PC-3 (cell line): ENCODE measurements around the gene HCFC1R1. TPM values are rescaled to one million over a fixed set of nuclear protein-coding genes. Genes with fewer than 3 reads are reported as not detected.

Source experiments
- ATAC-seq: fragments of 200-7000 bp; cut with Tn5 transposase; 2 replicates; pipeline ENCODE4 v1.9.1; 2020; ENCODE audit warnings: mild to moderate bottlenecking, moderate library complexity
- BruUV-seq: library from RNA; stranded (reverse); fragments of 400-500 nt; replicated peaks from 2 replicates; lab custom pipeline; 2021; lab: Mats Ljungman, UMichigan
- CTCF ChIA-PET: fragments of 300-600 bp; sonication (Branson Sonifier 250); formaldehyde crosslinking; loops from one replicate; lab custom pipeline; 2022; ENCODE audit warnings: antibody characterized with exemption; lab: Charles Lee
- POLR2A ChIA-PET: fragments of 300-600 bp; sonication (Branson Sonifier 250); formaldehyde crosslinking; loops from one replicate; lab custom pipeline; 2022; ENCODE audit warnings: antibody characterized with exemption; ENCODE audit not compliant: unreplicated experiment; lab: Charles Lee
- DNase-seq: peaks from one replicate; pipeline ENCODE4 v3.0.0-alpha.2; 2015
- H2AFZ ChIP-seq: fragments of 300-600 bp; sonication (generic); 2 replicates; pipeline ENCODE4 v1.6.0; 2016; ENCODE audit warnings: antibody characterized with exemption, low read length
- H3F3A ChIP-seq: fragments of 300-600 bp; sonication (generic); one replicate; pipeline ENCODE4 v1.6.0; 2017; ENCODE audit warnings: antibody characterized with exemption, low read length, control low read depth, mild to moderate bottlenecking; ENCODE audit not compliant: unreplicated experiment
- H3K27ac ChIP-seq: fragments of 300-600 bp; sonication (generic); 2 replicates; pipeline ENCODE4 v1.5.1; 2016; ENCODE audit warnings: mild to moderate bottlenecking, low read length
- H3K27me3 ChIP-seq: fragments of 300-600 bp; sonication (generic); 2 replicates; pipeline ENCODE4 v1.6.1; 2016; ENCODE audit warnings: low read length, mixed read lengths
- H3K36me3 ChIP-seq: fragments of 300-600 bp; sonication (generic); 2 replicates; pipeline ENCODE4 v1.6.1; 2016; ENCODE audit warnings: low read depth, mixed run types, low read length, mixed read lengths
- H3K4me1 ChIP-seq: fragments of 300-600 bp; sonication (generic); 2 replicates; pipeline ENCODE4 v1.5.1; 2016; ENCODE audit warnings: low read length; ENCODE audit not compliant: insufficient read depth
- H3K4me2 ChIP-seq: fragments of 300-600 bp; sonication (generic); 2 replicates; pipeline ENCODE4 v1.6.0; 2016; ENCODE audit warnings: low read length
- H3K4me3 ChIP-seq: fragments of 300-600 bp; sonication (generic); 2 replicates; pipeline ENCODE4 v1.5.1; 2016; ENCODE audit warnings: mild to moderate bottlenecking, low read length, mixed read lengths
- H3K79me2 ChIP-seq: fragments of 300-600 bp; sonication (generic); 2 replicates; pipeline ENCODE4 v1.6.1; 2017; ENCODE audit warnings: low read length, mixed read lengths
- H3K9ac ChIP-seq: fragments of 300-600 bp; sonication (generic); 2 replicates; pipeline ENCODE4 v1.6.0; 2016; ENCODE audit warnings: mild to moderate bottlenecking, low read length
- H3K9me2 ChIP-seq: fragments of 300-600 bp; sonication (generic); replicated peaks from 2 replicates; pipeline ENCODE4 v1.6.1; 2016; ENCODE audit warnings: mixed run types, low read length, mixed read lengths
- H3K9me3 ChIP-seq: fragments of 300-600 bp; sonication (generic); 2 replicates; pipeline ENCODE4 v1.6.1; 2016; ENCODE audit warnings: low read length, mixed read lengths
- H4K20me1 ChIP-seq: fragments of 300-600 bp; sonication (generic); 2 replicates; pipeline ENCODE4 v1.6.1; 2016; ENCODE audit warnings: low read length, mixed read lengths
- CTCF ChIP-seq: fragments of 300-600 bp; sonication (generic); conservative IDR thresholded peaks from 2 replicates; pipeline ENCODE4 v1.5.1; 2017; ENCODE audit warnings: antibody characterized with exemption, low read depth, mild to moderate bottlenecking, low read length
- EZH2 ChIP-seq: fragments of 300-600 bp; sonication (generic); IDR thresholded peaks from one replicate; pipeline ENCODE4 v1.6.1; 2017; ENCODE audit warnings: antibody characterized with exemption, mild to moderate bottlenecking, low read length; ENCODE audit not compliant: unreplicated experiment
- EZH2phosphoT487 ChIP-seq: fragments of 300-600 bp; sonication (generic); IDR thresholded peaks from 2 replicates; pipeline ENCODE4 v1.6.1; 2018; ENCODE audit warnings: mild to moderate bottlenecking, antibody characterized with exemption, low read length, borderline replicate concordance
- intact Hi-C: fragments of 100-400 bp; cut with micrococcal nuclease; formaldehyde crosslinking; loops from 2 replicates; pipeline ENCODE4 v1.9.0; 2023
- total RNA-seq: library from RNA; depleted of rRNA; stranded (reverse); fragments of >200 nt; gene quantifications from 2 replicates; pipeline ENCODE4 v1.2.3, GENCODE V29; 2014

HCFC1R1 gene
- total RNA-seq, 1 experiment from 2014 or later = 56.4 TPM

- no peaks in the 10 kb centered on the region for H3K79me2 ChIP-seq
- ChIA-PET CTCF (no interaction called here), POLR2A (no interaction called here)
- H3K4me2 ChIP-seq = no peak overlapping the region
- no peak overlapping the region for H2AFZ ChIP-seq
- intact Hi-C loops = no loop called here
- peak overlapping the region; percentile 20; the same call in 1 of the 2 replicates for H3K27ac ChIP-seq
- ATAC-seq (peak; percentile 25; the same call in 1 of the 2 replicates), DNase-seq (peak; percentile 28)
- no peaks in the 10 kb centered on the region for H3F3A ChIP-seq
- no peaks in the 10 kb centered on the region for H3K9me2 ChIP-seq
- TF ChIP-seq EZH2 (no peak), CTCF (no peak), EZH2phosphoT487 (no peak)
- BruUV-seq = no TSS peak
- H3K4me3 ChIP-seq = no peak overlapping the region
- H3K27me3 ChIP-seq = no peaks in the 10 kb centered on the region
- H3K9me3 ChIP-seq = no peaks in the 10 kb centered on the region
- peaks cover 19% of the 10 kb centered on the region for H3K4me1 ChIP-seq
- H4K20me1 ChIP-seq = no peaks in the 10 kb centered on the region
- no peak overlapping the region for H3K9ac ChIP-seq
- H3K36me3 ChIP-seq = no peaks in the 10 kb centered on the region
Measured at GRCh38 chr16:2990891-2991290, 32.9 kb downstream of the HCFC1R1 start.

GRCh38 chr16:2988590-2989099 is 35.1 kb downstream of the HCFC1R1 start:
- no peak for DNase-seq
- Histone ChIP-seq H3F3A (no peaks in the 10 kb centered on the region), H3K36me3 (no peaks in the 10 kb centered on the region), H3K9ac (no peak overlapping the region), H3K4me3 (no peak overlapping the region), H3K79me2 (no peaks in the 10 kb centered on the region), H3K4me1 (peaks cover 19% of the 10 kb centered on the region), H4K20me1 (no peaks in the 10 kb centered on the region), H3K27me3 (no peaks in the 10 kb centered on the region), H2AFZ (no peak overlapping the region), H3K9me2 (no peaks in the 10 kb centered on the region), H3K4me2 (no peak overlapping the region), H3K27ac (no peak overlapping the region), H3K9me3 (no peaks in the 10 kb centered on the region)
- ATAC-seq = no peak
- ChIA-PET POLR2A (no interaction called here), CTCF (no interaction called here)
- TF ChIP-seq CTCF = no peak
- no peak for TF ChIP-seq EZH2phosphoT487
- no peak for TF ChIP-seq EZH2
- BruUV-seq = no TSS peak
- intact Hi-C loops = no loop called here

GRCh38 chr16:2987833-2988232 is 35.9 kb downstream of the HCFC1R1 start:
- ATAC-seq = no peak
- no peak overlapping the region for H3K27ac ChIP-seq
- no peaks in the 10 kb centered on the region for H4K20me1 ChIP-seq
- no peak overlapping the region for H3K4me3 ChIP-seq
- peaks cover 13% of the 10 kb centered on the region for H3K4me1 ChIP-seq
- no peaks in the 10 kb centered on the region for H3K9me2 ChIP-seq
- no peaks in the 10 kb centered on the region for H3K36me3 ChIP-seq
- ChIA-PET CTCF (no interaction called here), POLR2A (no interaction called here)
- no TSS peak for BruUV-seq
- no peak overlapping the region for H2AFZ ChIP-seq
- no peak for DNase-seq
- intact Hi-C loops = no loop called here
- H3K9ac ChIP-seq = no peak overlapping the region
- H3F3A ChIP-seq = no peaks in the 10 kb centered on the region
- H3K79me2 ChIP-seq = no peaks in the 10 kb centered on the region
- no peak for TF ChIP-seq EZH2phosphoT487
- no peak for TF ChIP-seq CTCF
- TF ChIP-seq EZH2 = no peak
- no peaks in the 10 kb centered on the region for H3K9me3 ChIP-seq
- H3K27me3 ChIP-seq = no peaks in the 10 kb centered on the region
- H3K4me2 ChIP-seq = no peak overlapping the region
